ENCODE results near the gene PHC3. TPM values are rescaled to one million over a fixed set of nuclear protein-coding genes. Genes with fewer than 3 reads are reported as not detected.

The PHC3 gene
- total and polyA plus RNA-seq, 2 of the 13 experiments (the other 11 are each of a cell fraction or from before 2014, with no cell fraction given): 24.1 to 49.0 TPM

DNA sequence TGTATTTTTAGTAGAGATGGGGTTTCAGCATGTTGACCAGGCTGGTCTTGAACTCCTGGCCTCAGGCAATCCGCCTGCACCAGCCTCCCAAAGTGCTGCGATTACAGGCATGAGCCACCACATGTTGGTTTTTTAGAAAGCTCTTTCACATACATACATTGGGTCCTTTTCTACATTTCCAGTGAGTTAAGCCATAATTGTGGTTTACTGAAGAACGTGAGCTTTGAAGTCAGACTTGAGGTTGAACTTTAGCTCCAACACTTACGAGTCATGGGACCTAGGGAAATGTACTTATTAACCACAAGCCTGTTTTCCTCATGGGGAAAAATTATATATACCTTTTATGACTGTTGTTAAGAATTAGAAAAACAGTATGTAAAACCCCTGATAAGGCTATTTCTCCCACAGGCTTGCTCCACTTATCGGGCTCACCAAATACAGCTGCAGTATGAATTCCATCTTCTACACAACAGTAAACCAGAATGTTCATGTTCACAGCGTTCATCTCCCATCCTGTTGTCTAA is 104.8 kb downstream of the PHC3 start (continued):
- TF ChIP-seq, protein P1, sequence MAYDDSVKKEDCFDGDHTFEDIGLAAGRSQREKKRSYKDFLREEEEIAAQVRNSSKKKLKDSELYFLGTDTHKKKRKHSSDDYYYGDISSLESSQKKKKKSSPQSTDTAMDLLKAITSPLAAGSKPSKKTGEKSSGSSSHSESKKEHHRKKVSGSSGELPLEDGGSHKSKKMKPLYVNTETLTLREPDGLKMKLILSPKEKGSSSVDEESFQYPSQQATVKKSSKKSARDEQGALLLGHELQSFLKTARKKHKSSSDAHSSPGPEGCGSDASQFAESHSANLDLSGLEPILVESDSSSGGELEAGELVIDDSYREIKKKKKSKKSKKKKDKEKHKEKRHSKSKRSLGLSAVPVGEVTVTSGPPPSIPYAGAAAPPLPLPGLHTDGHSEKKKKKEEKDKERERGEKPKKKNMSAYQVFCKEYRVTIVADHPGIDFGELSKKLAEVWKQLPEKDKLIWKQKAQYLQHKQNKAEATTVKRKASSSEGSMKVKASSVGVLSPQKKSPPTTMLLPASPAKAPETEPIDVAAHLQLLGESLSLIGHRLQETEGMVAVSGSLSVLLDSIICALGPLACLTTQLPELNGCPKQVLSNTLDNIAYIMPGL (CRISPR knock-in tag; IDR thresholded peaks at IDR 0.05; ENCODE audit: borderline replicate concordance in 1 of 2, low read depth in 1 of 2): 0 out of 4 replicates have a peak, but pooled peaks of 1 of the 2 experiments have one; percentile 31
- TF ChIP-seq JARID2 (CRISPR knock-in tag; IDR thresholded peaks at IDR 0.05; ENCODE audit: insufficient replicate concordance) (no peak), ERF (CRISPR knock-in tag; IDR thresholded peaks at IDR 0.05) (peak; percentile 33; the same call in 1 of the 2 replicates), TRIM24 (CRISPR knock-in tag; IDR thresholded peaks at IDR 0.05) (no peak), NFIC (IDR thresholded peaks at IDR 0.05; ENCODE audit: low read length) (peak; percentile 37; the same call in 1 of the 2 replicates), CREM (IDR thresholded peaks at IDR 0.05) (no peak; the same call in 1 of the 2 replicates), CREM (CRISPR knock-in tag; IDR thresholded peaks at IDR 0.05) (no peak), FOXA3 (CRISPR knock-in tag; IDR thresholded peaks at IDR 0.05) (peak; percentile 25; the same call in 1 of the 2 replicates), NCOA1 (CRISPR knock-in tag; IDR thresholded peaks at IDR 0.05) (no peak), ZNF124 (CRISPR knock-in tag; IDR thresholded peaks at IDR 0.05) (no peak), CEBPB (IDR thresholded peaks at IDR 0.05; ENCODE audit: borderline replicate concordance, low read depth, low read length) (no peak), HNRNPUL1 (IDR thresholded peaks at IDR 0.05; ENCODE audit: low read depth, low read length) (no peak), ZSCAN9 (CRISPR knock-in tag; IDR thresholded peaks at IDR 0.05; ENCODE audit: borderline replicate concordance) (no peak), ZMYM2 (CRISPR knock-in tag; IDR thresholded peaks at IDR 0.05) (peak; percentile 95), CHD2 (IDR thresholded peaks at IDR 0.05; ENCODE audit: low read depth, low read length) (no peak), ZNF589 (CRISPR knock-in tag; conservative IDR thresholded peaks at IDR 0.05) (no peak), ATF7 (IDR thresholded peaks at IDR 0.05) (no peak), ATF7 (CRISPR knock-in tag; IDR thresholded peaks at IDR 0.05) (no peak), NKX3-1 (CRISPR knock-in tag; IDR thresholded peaks at IDR 0.05) (no peak), RCOR2 (CRISPR knock-in tag; IDR thresholded peaks at IDR 0.05) (peak; percentile 88), NFYB (CRISPR knock-in tag; IDR thresholded peaks at IDR 0.05) (no peak), ZFP36L1 (CRISPR knock-in tag; IDR thresholded peaks at IDR 0.05) (0 out of 2 replicates have a peak, but pooled peaks have one; percentile 35), FOSL2 (CRISPR knock-in tag; IDR thresholded peaks at IDR 0.05) (peak; percentile 29; the same call in 1 of the 2 replicates), ZNF652 (CRISPR knock-in tag; IDR thresholded peaks at IDR 0.05; ENCODE audit: borderline replicate concordance, low read depth) (no peak)
- TF ChIP-seq, protein P2, sequence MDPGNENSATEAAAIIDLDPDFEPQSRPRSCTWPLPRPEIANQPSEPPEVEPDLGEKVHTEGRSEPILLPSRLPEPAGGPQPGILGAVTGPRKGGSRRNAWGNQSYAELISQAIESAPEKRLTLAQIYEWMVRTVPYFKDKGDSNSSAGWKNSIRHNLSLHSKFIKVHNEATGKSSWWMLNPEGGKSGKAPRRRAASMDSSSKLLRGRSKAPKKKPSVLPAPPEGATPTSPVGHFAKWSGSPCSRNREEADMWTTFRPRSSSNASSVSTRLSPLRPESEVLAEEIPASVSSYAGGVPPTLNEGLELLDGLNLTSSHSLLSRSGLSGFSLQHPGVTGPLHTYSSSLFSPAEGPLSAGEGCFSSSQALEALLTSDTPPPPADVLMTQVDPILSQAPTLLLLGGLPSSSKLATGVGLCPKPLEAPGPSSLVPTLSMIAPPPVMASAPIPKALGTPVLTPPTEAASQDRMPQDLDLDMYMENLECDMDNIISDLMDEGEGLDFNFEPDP (CRISPR knock-in tag; conservative IDR thresholded peaks at IDR 0.05): no peak
- TF ChIP-seq, protein P3, sequence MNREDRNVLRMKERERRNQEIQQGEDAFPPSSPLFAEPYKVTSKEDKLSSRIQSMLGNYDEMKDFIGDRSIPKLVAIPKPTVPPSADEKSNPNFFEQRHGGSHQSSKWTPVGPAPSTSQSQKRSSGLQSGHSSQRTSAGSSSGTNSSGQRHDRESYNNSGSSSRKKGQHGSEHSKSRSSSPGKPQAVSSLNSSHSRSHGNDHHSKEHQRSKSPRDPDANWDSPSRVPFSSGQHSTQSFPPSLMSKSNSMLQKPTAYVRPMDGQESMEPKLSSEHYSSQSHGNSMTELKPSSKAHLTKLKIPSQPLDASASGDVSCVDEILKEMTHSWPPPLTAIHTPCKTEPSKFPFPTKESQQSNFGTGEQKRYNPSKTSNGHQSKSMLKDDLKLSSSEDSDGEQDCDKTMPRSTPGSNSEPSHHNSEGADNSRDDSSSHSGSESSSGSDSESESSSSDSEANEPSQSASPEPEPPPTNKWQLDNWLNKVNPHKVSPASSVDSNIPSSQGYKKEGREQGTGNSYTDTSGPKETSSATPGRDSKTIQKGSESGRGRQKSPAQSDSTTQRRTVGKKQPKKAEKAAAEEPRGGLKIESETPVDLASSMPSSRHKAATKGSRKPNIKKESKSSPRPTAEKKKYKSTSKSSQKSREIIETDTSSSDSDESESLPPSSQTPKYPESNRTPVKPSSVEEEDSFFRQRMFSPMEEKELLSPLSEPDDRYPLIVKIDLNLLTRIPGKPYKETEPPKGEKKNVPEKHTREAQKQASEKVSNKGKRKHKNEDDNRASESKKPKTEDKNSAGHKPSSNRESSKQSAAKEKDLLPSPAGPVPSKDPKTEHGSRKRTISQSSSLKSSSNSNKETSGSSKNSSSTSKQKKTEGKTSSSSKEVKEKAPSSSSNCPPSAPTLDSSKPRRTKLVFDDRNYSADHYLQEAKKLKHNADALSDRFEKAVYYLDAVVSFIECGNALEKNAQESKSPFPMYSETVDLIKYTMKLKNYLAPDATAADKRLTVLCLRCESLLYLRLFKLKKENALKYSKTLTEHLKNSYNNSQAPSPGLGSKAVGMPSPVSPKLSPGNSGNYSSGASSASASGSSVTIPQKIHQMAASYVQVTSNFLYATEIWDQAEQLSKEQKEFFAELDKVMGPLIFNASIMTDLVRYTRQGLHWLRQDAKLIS (CRISPR knock-in tag; IDR thresholded peaks at IDR 0.05): no peak
